GM18907 (cell line): ENCODE data around the gene ASS1.
"Not testable (repeated sequence)": the region's sequence is repeated elsewhere in the genome, so short reads cannot be mapped to it uniquely, and the experiment has no call there.

Experiments used
- ATAC-seq: cut with Tn5 transposase; IDR thresholded peaks from one replicate; pipeline ENCODE4 v1.9.1; 2021; ENCODE audit warnings: mild to moderate bottlenecking, moderate library complexity; ENCODE audit not compliant: unreplicated experiment

ASS1 gene

GRCh38 chr9:130433168-130433946 lies 11.4 kb upstream of the ASS1 start:
- ATAC-seq, result no peak

- no peak for ATAC-seq
Measured at GRCh38 chr9:130433947-130434262, 10.9 kb upstream of the ASS1 start.

GRCh38 chr9:130434656-130435055 lies 10.1 kb upstream of the ASS1 start:
- not testable (repeated sequence) for ATAC-seq

- ATAC-seq, result no peak
Measured at GRCh38 chr9:130437011-130437789, 7.6 kb upstream of the ASS1 start.

- no peak for ATAC-seq
Measured at GRCh38 chr9:130438382-130438981, 6.3 kb upstream of the ASS1 start.

- no peak for ATAC-seq
Measured at GRCh38 chr9:130441031-130441430, 3.7 kb upstream of the ASS1 start.

GRCh38 chr9:130442746-130443455 lies 1.9 kb upstream of the ASS1 start:
- no peak for ATAC-seq

GRCh38 chr9:130443456-130443801 lies 1.3 kb upstream of the ASS1 start:
- no peak for ATAC-seq

- ATAC-seq, result no peak
Measured at GRCh38 chr9:130443840-130444492, 795 bp upstream of the ASS1 start.

GRCh38 chr9:130445268-130445983 lies 665 bp downstream of the ASS1 start:
- no peak for ATAC-seq

GRCh38 chr9:130446101-130446861 lies 1.5 kb downstream of the ASS1 start:
- ATAC-seq, result no peak

- ATAC-seq, result no peak
Measured at GRCh38 chr9:130447193-130447816, 2.5 kb downstream of the ASS1 start.

GRCh38 chr9:130448035-130448624 lies 3.4 kb downstream of the ASS1 start:
- no peak for ATAC-seq

GRCh38 chr9:130448771-130449603 lies 4.2 kb downstream of the ASS1 start:
- ATAC-seq, result no peak

GRCh38 chr9:130450344-130451003 lies 5.7 kb downstream of the ASS1 start:
- no peak for ATAC-seq

GRCh38 chr9:130451004-130451390 lies 6.2 kb downstream of the ASS1 start:
- ATAC-seq, result no peak
